GM18526 (cell line): ENCODE measurements around the gene GRIK4.

Experiments
- POLR2A ChIP-seq: IDR thresholded peaks from 3 replicates; pipeline ENCODE4 v1.6.1; 2011; ENCODE audit not compliant: insufficient read length; ENCODE audit errors: extremely low read depth

GRIK4 gene

DNA sequence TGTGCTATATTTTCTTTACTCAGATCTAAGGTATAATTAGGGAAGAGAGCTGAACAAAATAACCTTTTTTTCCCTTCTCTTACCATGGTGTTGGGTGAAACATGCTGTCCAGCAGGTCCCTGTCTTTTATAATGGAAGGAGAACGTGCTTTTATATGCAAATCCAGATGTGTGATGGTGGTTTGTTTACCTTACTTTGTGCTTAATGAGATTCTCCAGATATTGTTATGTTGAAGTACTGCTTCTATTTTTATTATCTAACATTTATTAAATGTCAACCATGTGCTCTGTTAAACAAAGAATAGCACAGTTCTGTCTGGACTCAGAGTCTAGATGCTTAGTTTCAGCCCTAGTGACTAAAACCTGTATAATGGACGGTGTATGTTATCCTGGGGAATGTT is 10.1 kb upstream of the GRIK4 start:
- TF ChIP-seq POLR2A = no peak

- no peak for TF ChIP-seq POLR2A
Observed at GRCh38 chr11:120501976-120502755, 9.4 kb upstream of the GRIK4 start.

DNA sequence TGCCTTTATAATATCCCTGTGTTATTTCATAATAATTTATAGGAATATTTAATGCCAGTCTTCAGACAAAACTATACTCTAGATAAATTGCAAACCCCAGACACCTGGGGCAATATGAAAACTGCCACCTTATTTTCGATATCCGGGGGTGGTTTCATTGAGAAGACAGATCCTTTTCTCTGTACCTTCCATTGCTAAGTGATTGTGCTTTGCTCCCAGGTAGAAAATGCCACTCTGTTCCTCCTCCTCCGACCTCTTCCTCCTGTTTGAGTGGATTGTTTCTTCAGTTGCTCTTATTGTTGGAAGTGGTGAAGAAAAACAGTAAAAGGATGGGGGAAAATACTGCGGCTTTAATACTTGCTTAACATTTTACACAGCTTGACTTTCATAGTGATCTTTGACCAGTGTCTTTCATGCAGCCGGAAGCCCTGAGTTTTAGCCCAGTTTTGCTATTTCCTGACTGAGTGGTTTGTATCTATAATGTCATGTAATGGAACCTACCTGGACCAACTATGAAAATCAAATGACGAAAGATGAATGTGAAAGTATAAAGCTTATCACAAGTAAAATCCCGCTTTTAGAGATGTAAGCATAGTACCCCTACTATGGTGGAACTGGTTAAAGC is 5.6 kb upstream of the GRIK4 start:
- no peak for TF ChIP-seq POLR2A

- no peak for TF ChIP-seq POLR2A
Observed at GRCh38 chr11:120509346-120510053, 2.0 kb upstream of the GRIK4 start.

- no peak for TF ChIP-seq POLR2A
Observed at GRCh38 chr11:120510406-120511115, 987 bp upstream of the GRIK4 start.

DNA sequence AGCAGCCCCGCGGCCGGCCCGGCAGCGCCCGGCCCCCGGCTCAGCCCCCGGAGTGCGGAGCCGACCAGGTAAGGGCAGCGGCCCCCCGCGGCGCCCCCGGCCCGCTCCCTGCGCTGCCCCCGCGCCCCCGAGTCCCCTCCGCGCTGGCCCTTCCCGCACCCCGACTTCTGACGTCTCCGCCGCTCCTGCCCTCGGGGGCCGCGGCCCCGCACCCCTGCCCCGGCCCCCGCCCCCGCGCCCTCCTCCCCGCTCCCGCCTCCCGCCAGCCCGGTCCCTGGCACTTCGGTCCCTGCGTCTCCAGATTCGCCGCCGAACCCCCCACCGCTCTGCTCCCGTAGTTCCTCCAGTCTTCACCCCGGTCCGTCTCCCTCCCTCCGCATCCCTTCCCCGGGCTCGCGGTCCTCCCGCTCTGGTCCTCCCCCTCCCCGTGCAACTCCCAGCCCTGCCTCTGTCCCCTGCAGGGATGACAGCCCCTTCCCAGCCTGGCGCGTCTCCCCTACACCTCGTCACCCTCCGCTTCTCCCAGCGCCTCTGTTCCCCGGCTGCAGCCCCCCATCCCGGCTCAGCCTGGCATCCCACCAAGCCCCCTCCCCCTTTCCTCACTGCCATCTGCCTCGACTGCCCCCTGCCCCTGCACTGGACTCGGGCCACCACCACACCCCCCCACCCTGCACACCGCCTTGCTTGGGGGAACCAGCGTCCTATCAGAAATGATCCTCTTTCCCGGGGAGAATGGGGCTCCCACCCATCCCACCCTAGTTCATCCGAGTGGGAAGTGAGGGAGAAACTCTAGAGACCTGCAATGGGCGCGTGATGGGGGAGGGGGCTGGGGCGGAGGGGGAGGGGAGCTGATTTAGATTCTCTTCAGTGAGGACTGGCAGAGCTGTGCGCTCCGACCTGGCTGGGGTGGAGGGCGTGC is 531 bp downstream of the GRIK4 start:
- no peak for TF ChIP-seq POLR2A

GRCh38 chr11:120512739-120513435 is 1.3 kb downstream of the GRIK4 start:
- no peak for TF ChIP-seq POLR2A

- no peak for TF ChIP-seq POLR2A
Observed at GRCh38 chr11:120513436-120514315, 2.1 kb downstream of the GRIK4 start.

DNA sequence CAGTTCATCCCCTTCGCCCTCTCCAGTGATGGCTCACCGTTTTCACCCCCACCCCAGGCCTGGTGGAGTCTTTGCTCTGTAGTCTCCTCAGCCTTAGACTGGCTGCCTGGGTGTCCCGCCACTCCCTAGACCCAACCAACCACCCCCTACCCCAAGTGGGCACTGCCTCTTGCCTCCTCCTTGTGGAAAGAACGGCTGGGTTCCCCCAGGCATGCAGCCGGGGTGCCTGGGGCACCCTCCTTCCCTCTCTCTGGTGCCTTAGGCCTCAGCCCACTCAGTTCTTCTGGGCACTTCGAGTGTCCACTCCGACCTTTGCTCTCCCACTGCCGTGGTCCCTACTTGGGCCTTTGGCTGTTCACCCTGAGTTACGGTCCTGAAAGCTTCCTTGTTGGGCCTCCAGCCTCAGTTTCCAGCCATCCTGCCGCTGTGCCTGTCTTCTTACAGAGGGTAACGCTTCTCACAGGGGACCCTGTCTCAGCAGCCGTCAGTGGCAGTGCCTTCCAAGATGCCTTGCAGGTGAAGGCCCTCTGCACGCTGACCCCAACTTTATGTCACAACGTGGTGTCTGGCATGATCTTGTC is 3.1 kb downstream of the GRIK4 start:
- TF ChIP-seq POLR2A = no peak

GRCh38 chr11:120515186-120515723 is 3.7 kb downstream of the GRIK4 start:
- TF ChIP-seq POLR2A = no peak

- no peak for TF ChIP-seq POLR2A
Observed at GRCh38 chr11:120516461-120517389, 5.2 kb downstream of the GRIK4 start.

DNA sequence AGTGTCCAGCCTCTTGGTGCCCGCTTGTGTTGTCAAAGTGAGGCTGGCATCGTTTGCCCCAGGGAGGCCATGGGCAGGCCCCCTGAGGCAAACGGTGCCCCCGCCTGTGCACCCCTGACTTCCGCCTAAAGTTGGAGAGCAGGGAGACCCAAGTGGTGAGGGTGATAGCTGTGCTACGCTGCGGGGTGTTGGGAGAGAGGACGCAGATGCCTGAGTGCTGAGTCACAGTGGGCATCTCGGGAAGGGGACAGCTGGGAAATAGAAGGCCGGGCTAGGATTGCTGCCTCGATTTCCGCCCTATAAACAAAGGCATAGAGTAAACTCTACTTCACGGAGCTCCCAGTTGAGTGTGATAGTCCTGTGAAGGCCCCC is 5.8 kb downstream of the GRIK4 start:
- no peak for TF ChIP-seq POLR2A
